Neuronal stem cell (in vitro differentiated cells): ENCODE results near the gene SSTR1.

Experiments used
- DNase-seq: peaks from one replicate; pipeline ENCODE4 v3.0.0-alpha.2; 2013; ENCODE audit warnings: low spot score
- H2AFZ ChIP-seq: one replicate; pipeline ENCODE4 v1.6.1; 2013; ENCODE audit warnings: mild to moderate bottlenecking, low read length, inconsistent platforms
- H2AK5ac ChIP-seq: 2 replicates; pipeline ENCODE4 v1.6.1; 2013; ENCODE audit warnings: low read depth, mild to moderate bottlenecking, inconsistent platforms, low read length, moderate library complexity, mixed read lengths
- H2BK120ac ChIP-seq: 2 replicates; pipeline ENCODE4 v1.6.1; 2013; ENCODE audit warnings: low read depth, mild to moderate bottlenecking, inconsistent platforms, low read length, moderate library complexity, mixed read lengths
- H2BK12ac ChIP-seq: one replicate; pipeline ENCODE4 v1.6.1; 2013; ENCODE audit warnings: low read length, inconsistent platforms
- H2BK15ac ChIP-seq: 2 replicates; pipeline ENCODE4 v1.6.1; 2013; ENCODE audit warnings: mild to moderate bottlenecking, low read length, inconsistent platforms, mixed read lengths
- H2BK5ac ChIP-seq: one replicate; pipeline ENCODE4 v1.6.1; 2013; ENCODE audit warnings: inconsistent platforms, mild to moderate bottlenecking, low read length, moderate library complexity
- H3K14ac ChIP-seq: one replicate; pipeline ENCODE4 v1.6.1; 2013; ENCODE audit warnings: low read length, inconsistent platforms
- H3K18ac ChIP-seq: 2 replicates; pipeline ENCODE4 v1.6.1; 2013; ENCODE audit warnings: low read length, inconsistent platforms
- H3K23ac ChIP-seq: 2 replicates; pipeline ENCODE4 v1.6.1; 2013; ENCODE audit warnings: low read depth, mild to moderate bottlenecking, mixed read lengths, low read length, inconsistent platforms; ENCODE audit not compliant: poor library complexity
- H3K27ac ChIP-seq: replicated peaks from 3 replicates; pipeline ENCODE4 v1.5.1; 2013; ENCODE audit warnings: low read length, inconsistent platforms
- H3K27me3 ChIP-seq, 3 experiments: 2 replicates each; pipeline ENCODE4 v1.6.1; 2013; ENCODE audit warnings: low read length in 3 of 3, mild to moderate bottlenecking in 2 of 3, inconsistent platforms in 1 of 3, low read depth in 1 of 3, mixed read lengths in 1 of 3, moderate library complexity in 1 of 3; ENCODE audit not compliant: control insufficient read depth in 3 of 3, insufficient read depth in 3 of 3
- H3K36me3 ChIP-seq, 2 donors: replicated peaks in 1 of 2; 2 replicates each; pipeline ENCODE4 v1.6.1; 2013; ENCODE audit warnings: low read length in 2 of 2; ENCODE audit not compliant: control insufficient read depth in 2 of 2, insufficient read depth in 2 of 2
- H3K4ac ChIP-seq: 2 replicates; pipeline ENCODE4 v1.6.1; 2013; ENCODE audit warnings: inconsistent platforms, mild to moderate bottlenecking, low read length, moderate library complexity
- H3K4me1 ChIP-seq, 2 donors: 1 replicate in 1 of 2; 2 replicates in 1 of 2; pipeline ENCODE4 v1.6.1; 2013; ENCODE audit warnings: low read length in 2 of 2, low read depth in 1 of 2; ENCODE audit not compliant: control insufficient read depth in 2 of 2, insufficient read depth in 1 of 2
- H3K4me2 ChIP-seq: one replicate; pipeline ENCODE4 v1.6.1; 2013; ENCODE audit warnings: mild to moderate bottlenecking, low read length, inconsistent platforms; ENCODE audit not compliant: insufficient read depth, poor library complexity, severe bottlenecking
- H3K4me3 ChIP-seq, 2 donors: 2 replicates each; pipeline ENCODE4 v1.5.1; 2013; ENCODE audit warnings: low read length in 2 of 2, mild to moderate bottlenecking in 2 of 2, inconsistent platforms in 1 of 2, moderate library complexity in 1 of 2
- H3K79me1 ChIP-seq: one replicate; pipeline ENCODE4 v1.6.1; 2013; ENCODE audit warnings: low read depth, mild to moderate bottlenecking, inconsistent platforms, low read length, moderate library complexity
- H3K9ac ChIP-seq: one replicate; pipeline ENCODE4 v1.6.1; 2013; ENCODE audit warnings: mild to moderate bottlenecking, low read depth, low read length, inconsistent platforms; ENCODE audit not compliant: poor library complexity
- H3K9me3 ChIP-seq, 2 donors: replicated peaks in 1 of 2; 2 replicates each; pipeline versions ENCODE3 to v1.6.1; 2013; ENCODE audit warnings: low read length in 2 of 2, mild to moderate bottlenecking in 2 of 2, inconsistent platforms in 1 of 2, low read depth in 1 of 2, mixed read lengths in 1 of 2, moderate library complexity in 1 of 2; ENCODE audit not compliant: control insufficient read depth in 2 of 2, insufficient read depth in 1 of 2
- H4K8ac ChIP-seq: one replicate; pipeline ENCODE4 v1.6.1; 2013; ENCODE audit warnings: low read depth, mild to moderate bottlenecking, inconsistent platforms, low read length, moderate library complexity
- H4K91ac ChIP-seq: one replicate; pipeline ENCODE4 v1.6.1; 2013; ENCODE audit warnings: low read length, low read depth, mild to moderate bottlenecking, inconsistent platforms; ENCODE audit not compliant: poor library complexity
- WGBS, 2 donors: extraction: QIAGEN DNeasy Blood & Tissue Kit; methylation state at CpG; one replicate each; pipeline ENCODE4 v1.1.7; 2013; ENCODE audit warnings: missing lambda C conversion rate in 2 of 2, mixed read lengths in 1 of 2; ENCODE audit not compliant: insufficient read length in 2 of 2, insufficient replicate concordance in 1 of 2; ENCODE audit errors: extremely low coverage in 2 of 2; 5-methylcytosine and 5-hydroxymethylcytosine counted together

Gene SSTR1

DNA sequence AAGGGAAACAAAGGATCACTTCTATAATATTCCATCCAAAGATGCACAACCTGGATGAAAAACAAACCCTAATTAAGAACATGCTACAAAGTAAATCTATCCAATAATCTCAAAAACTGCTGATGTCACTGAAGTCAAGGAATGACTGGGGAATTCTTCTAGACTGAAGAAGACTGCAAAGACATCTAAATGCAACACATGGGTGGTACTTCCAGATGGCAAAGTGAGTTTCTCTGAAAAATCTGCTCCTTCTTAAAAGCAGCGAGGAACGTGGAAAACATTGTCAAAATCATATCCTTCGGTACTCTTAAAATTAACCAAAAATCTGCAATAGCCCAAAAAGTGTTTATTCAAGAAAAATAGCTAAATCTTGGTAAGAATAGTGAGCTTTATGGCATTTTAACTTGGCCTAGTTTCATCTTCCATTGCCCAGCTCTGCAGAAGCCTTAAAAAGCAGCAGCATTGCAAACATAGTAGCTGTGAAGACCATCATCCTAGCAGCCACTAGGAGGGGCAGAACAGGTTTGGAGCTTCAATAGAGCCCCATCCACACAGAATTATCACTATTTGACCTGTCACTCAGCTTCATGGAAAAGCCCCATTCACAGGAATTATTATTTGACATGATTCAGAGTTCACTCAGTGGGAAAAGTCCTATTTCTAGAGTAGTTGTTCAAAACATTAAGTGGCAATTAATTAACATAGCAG, 40.8 kb downstream of the SSTR1 start:
- Histone ChIP-seq H3K9me3 (no peaks in the 10 kb centered on the region), H4K91ac (no peak overlapping the region), H3K4me3 (no peak overlapping the region), H2BK12ac (no peak overlapping the region), H3K9ac (no peak overlapping the region), H3K4me1 (no peaks in the 10 kb centered on the region), H4K8ac (no peak overlapping the region), H3K79me1 (no peaks in the 10 kb centered on the region), H3K4me2 (no peak overlapping the region), H3K4ac (no peak overlapping the region), H2BK5ac (no peak overlapping the region), H3K27ac (no peak overlapping the region), H3K36me3 (no peaks in the 10 kb centered on the region), H3K27me3 (peaks cover under 1 to 2% (median under 1%) of the 10 kb centered on the region in 3 experiments), H2BK15ac (no peak overlapping the region), H3K23ac (no peak overlapping the region), H2AK5ac (no peak overlapping the region), H3K14ac (no peak overlapping the region), H2AFZ (no peak overlapping the region), H2BK120ac (no peak overlapping the region), H3K18ac (no peak overlapping the region)
- DNase-seq: no peak
- WGBS, 2 donors: no CpG with 5 or more reads among the region's 3 CpGs

DNA sequence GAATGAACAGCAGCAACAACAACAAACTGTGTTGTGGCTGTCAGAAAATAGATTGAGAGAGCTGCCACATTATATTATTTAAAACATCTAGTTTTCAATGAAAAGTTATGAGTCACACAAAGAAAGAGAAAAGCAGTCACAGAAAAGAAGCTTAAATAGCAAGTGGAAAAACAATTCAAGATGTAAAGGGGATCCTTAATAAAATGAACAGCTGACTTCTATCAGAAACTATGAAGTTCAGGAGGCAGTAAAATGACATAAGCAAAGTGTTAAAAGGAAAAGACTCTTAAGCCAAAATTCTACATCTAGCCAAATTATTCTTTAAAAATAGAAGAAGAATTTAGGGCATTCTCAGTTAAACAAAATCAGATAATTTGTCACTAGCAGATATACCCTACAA, 42.6 kb downstream of the SSTR1 start:
- no peak overlapping the region for H3K4ac ChIP-seq
- no peak overlapping the region for H3K23ac ChIP-seq
- no peak overlapping the region for H3K14ac ChIP-seq
- H3K4me1 ChIP-seq: peaks cover 0 to 5% of the 10 kb centered on the region in 2 donors
- no peak overlapping the region for H4K91ac ChIP-seq
- no peaks in the 10 kb centered on the region for H3K79me1 ChIP-seq
- peaks cover 10 to 21% (median 18%) of the 10 kb centered on the region in 3 experiments for H3K27me3 ChIP-seq
- H2BK12ac ChIP-seq: no peak overlapping the region
- no peak overlapping the region for H2BK15ac ChIP-seq
- H2BK120ac ChIP-seq: no peak overlapping the region
- no peak overlapping the region for H3K4me3 ChIP-seq
- no peaks in the 10 kb centered on the region for H3K36me3 ChIP-seq
- H3K9me3 ChIP-seq: no peaks in the 10 kb centered on the region
- H2AFZ ChIP-seq: no peak overlapping the region
- no peak for DNase-seq
- no peak overlapping the region for H2BK5ac ChIP-seq
- no peak overlapping the region for H2AK5ac ChIP-seq
- no peak overlapping the region for H3K27ac ChIP-seq
- no peak overlapping the region for H3K18ac ChIP-seq
- no peak overlapping the region for H3K9ac ChIP-seq
- no peak overlapping the region for H3K4me2 ChIP-seq
- H4K8ac ChIP-seq: no peak overlapping the region

DNA sequence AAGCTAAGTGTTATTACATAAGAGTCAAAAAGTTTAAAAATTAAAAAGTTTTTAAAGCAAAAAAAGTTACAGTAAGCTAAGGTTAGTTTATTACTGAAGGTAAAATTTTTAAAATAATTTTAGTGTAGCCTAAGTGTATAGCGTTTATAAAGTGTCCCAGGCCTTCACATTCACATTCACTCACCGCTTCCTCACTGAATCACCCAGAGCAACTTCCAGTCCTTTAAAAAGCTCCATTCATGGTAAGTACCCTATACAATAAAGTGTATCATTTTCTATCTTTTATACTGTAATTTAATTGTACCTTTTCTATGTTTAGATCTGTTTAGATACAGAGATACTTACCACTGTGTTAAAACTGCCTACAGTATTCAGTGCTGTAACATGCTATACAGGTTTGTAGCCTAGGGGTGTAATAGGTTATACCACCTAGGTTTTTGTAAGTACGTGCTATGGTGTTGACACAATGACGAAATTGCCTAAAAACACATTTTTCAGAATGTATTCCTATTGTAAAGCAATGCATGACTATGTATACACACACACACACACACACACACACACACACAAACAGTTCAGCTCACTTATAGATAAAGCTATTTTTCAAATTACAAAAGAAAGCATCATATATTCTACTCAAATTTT, 44.5 kb downstream of the SSTR1 start:
- Histone ChIP-seq H3K36me3 (no peaks in the 10 kb centered on the region), H3K4me1 (peaks cover 0 to 7% of the 10 kb centered on the region in 2 donors), H3K14ac (no peak overlapping the region), H2BK12ac (no peak overlapping the region), H3K18ac (no peak overlapping the region), H4K8ac (no peak overlapping the region), H3K27me3 (peaks cover 15 to 40% (median 29%) of the 10 kb centered on the region in 3 experiments), H3K27ac (no peak overlapping the region), H3K79me1 (no peaks in the 10 kb centered on the region), H3K4me2 (no peak overlapping the region), H3K9ac (no peak overlapping the region), H2AFZ (no peak overlapping the region), H3K23ac (no peak overlapping the region), H4K91ac (no peak overlapping the region), H3K4ac (no peak overlapping the region), H2BK120ac (no peak overlapping the region), H2BK5ac (no peak overlapping the region), H2BK15ac (no peak overlapping the region), H2AK5ac (no peak overlapping the region), H3K9me3 (no peaks in the 10 kb centered on the region), H3K4me3 (no peak overlapping the region)
- WGBS, 2 donors: no CpG with 5 or more reads among the region's 4 CpGs
- no peak for DNase-seq

GRCh38 chr14:38253676-38254075, 46.0 kb downstream of the SSTR1 start:
- no CpG with 5 or more reads among the region's 4 CpGs for WGBS, 2 donors
- Histone ChIP-seq H3K14ac (no peak overlapping the region), H3K4me3 (no peak overlapping the region), H3K4ac (no peak overlapping the region), H2BK5ac (no peak overlapping the region), H2AFZ (no peak overlapping the region), H3K36me3 (no peaks in the 10 kb centered on the region), H3K27ac (no peak overlapping the region), H2BK15ac (no peak overlapping the region), H3K23ac (no peak overlapping the region), H3K9me3 (no peaks in the 10 kb centered on the region), H4K91ac (no peak overlapping the region), H3K4me1 (peaks cover 0 to 7% of the 10 kb centered on the region in 2 donors), H2BK120ac (no peak overlapping the region), H3K27me3 (peaks cover 15 to 44% (median 29%) of the 10 kb centered on the region in 3 experiments), H2AK5ac (no peak overlapping the region), H3K18ac (no peak overlapping the region), H3K79me1 (no peaks in the 10 kb centered on the region), H3K4me2 (no peak overlapping the region), H2BK12ac (no peak overlapping the region), H4K8ac (no peak overlapping the region), H3K9ac (no peak overlapping the region)
- no peak for DNase-seq
